Ascending aorta (tissue), 2 donors: Measurements from ENCODE around the gene ATP6AP2. TPM values are rescaled to one million over a fixed set of nuclear protein-coding genes. Genes with fewer than 3 reads are reported as not detected.

ENCODE experiments used
- DNase-seq, 2 donors: peaks; one replicate each; pipeline ENCODE4 v3.0.0-alpha.2; 2019; ENCODE audit warnings: low spot score in 2 of 2
- H3K27ac ChIP-seq, 2 donors: fragments of 200-600 bp; sonication (generic); one replicate each; pipeline ENCODE4 v1.5.1; 2016 to 2017; ENCODE audit warnings: mild to moderate bottlenecking in 1 of 2
- H3K27me3 ChIP-seq: fragments of 200-600 bp; sonication (generic); one replicate; pipeline ENCODE4 v1.5.1; 2017
- H3K36me3 ChIP-seq, 2 donors: fragments of 200-600 bp; sonication (generic); one replicate each; pipeline ENCODE4 v1.5.1; 2016
- H3K4me1 ChIP-seq, 2 donors: fragments of 200-600 bp; sonication (generic); one replicate each; pipeline ENCODE4 v1.5.1; 2016 to 2017; ENCODE audit warnings: mild to moderate bottlenecking in 1 of 2
- H3K4me3 ChIP-seq, 2 donors: fragments of 200-600 bp; sonication (generic); one replicate each; pipeline ENCODE4 v1.5.1; 2016 to 2017; ENCODE audit warnings: mild to moderate bottlenecking in 1 of 2
- H3K9me3 ChIP-seq, 2 donors: fragments of 200-600 bp; sonication (generic); one replicate each; pipeline ENCODE4 v1.5.1; 2016
- intact Hi-C: fragments of 100-400 bp; cut with DNase I; formaldehyde crosslinking; loops from one replicate; pipeline ENCODE4 v1.15.1; 2023
- total RNA-seq: library from RNA; depleted of rRNA; stranded (reverse); fragments of >200 nt; gene quantifications from one replicate; pipeline ENCODE4 v1.1.0, GENCODE V29; 2016
- TF ChIP-seq, protein P1 (sequence below), 3 experiments: fragments of 200-600 bp in 2 of 3; fragments of 450-650 bp in 1 of 3; sonication (generic) in 2 of 3; IDR thresholded peaks; one replicate each; pipeline ENCODE4 v1.5.1; 2016 to 2019; ENCODE audit warnings: antibody characterized with exemption in 3 of 3, mild to moderate bottlenecking in 1 of 3, moderate library complexity in 1 of 3

ATP6AP2 gene
- total RNA-seq, 1 donor from 2014 or later = 61.9 TPM

- no peaks in the 10 kb centered on the region for H3K4me1 ChIP-seq
- TF ChIP-seq, protein P1, sequence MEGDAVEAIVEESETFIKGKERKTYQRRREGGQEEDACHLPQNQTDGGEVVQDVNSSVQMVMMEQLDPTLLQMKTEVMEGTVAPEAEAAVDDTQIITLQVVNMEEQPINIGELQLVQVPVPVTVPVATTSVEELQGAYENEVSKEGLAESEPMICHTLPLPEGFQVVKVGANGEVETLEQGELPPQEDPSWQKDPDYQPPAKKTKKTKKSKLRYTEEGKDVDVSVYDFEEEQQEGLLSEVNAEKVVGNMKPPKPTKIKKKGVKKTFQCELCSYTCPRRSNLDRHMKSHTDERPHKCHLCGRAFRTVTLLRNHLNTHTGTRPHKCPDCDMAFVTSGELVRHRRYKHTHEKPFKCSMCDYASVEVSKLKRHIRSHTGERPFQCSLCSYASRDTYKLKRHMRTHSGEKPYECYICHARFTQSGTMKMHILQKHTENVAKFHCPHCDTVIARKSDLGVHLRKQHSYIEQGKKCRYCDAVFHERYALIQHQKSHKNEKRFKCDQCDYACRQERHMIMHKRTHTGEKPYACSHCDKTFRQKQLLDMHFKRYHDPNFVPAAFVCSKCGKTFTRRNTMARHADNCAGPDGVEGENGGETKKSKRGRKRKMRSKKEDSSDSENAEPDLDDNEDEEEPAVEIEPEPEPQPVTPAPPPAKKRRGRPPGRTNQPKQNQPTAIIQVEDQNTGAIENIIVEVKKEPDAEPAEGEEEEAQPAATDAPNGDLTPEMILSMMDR (IDR thresholded peaks at IDR 0.05) = no peak
Observed at GRCh38 chrX:40623139-40623536, 42.4 kb downstream of the ATP6AP2 start, which contains the start of gene MPC1L. Gene MPC1L, plus strand, starts transcription at chrX:40623428. Its CDS starts 138 bp downstream, at chrX:40623566.

GRCh38 chrX:40623665-40624064 is 42.9 kb downstream of the ATP6AP2 start:
- no peak for DNase-seq
- Histone ChIP-seq H3K27me3 (no peaks in the 10 kb centered on the region), H3K4me1 (no peaks in the 10 kb centered on the region), H3K4me3 (no peak overlapping the region), H3K9me3 (no peaks in the 10 kb centered on the region), H3K27ac (no peak overlapping the region), H3K36me3 (peaks cover 4 to 15% of the 10 kb centered on the region in 2 donors)
- TF ChIP-seq, protein P1 (IDR thresholded peaks at IDR 0.05) = no peak
- intact Hi-C loops = no loop called here

More at GRCh38 chrX:40623139-40623536, 42.4 kb downstream of the ATP6AP2 start, which contains the start of gene MPC1L:
- H3K4me3 ChIP-seq = no peak within 1 kb of the TSS
- H3K36me3 ChIP-seq = peaks cover 0 to 9% of the 10 kb centered on the region in 2 donors
- no peaks in the 10 kb centered on the region for H3K9me3 ChIP-seq
- DNase-seq = no peak
- H3K27me3 ChIP-seq = no peaks in the 10 kb centered on the region
- H3K27ac ChIP-seq = no peak within 1 kb of the TSS
- intact Hi-C loops = no loop called here

DNA sequence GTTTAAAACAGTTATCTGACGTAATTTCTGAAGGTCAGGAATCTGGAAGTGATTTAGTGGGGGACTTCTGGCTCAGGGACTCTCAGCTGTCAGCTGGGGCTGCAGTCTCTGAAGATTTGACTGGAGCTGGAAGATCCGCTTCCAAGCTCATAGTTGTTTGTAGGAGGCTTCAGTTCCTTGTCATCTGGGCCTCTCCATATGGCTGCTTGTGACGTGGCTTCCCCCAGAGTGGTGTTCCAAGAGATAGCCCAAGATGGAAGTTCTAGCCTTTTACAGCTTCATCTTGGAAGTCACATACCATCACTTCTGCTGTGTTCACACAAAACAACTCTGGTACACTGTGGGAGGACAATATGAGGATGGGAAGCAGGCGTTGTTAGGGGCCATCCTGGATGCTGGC is 44.5 kb downstream of the ATP6AP2 start:
- intact Hi-C loops = no loop called here
- Histone ChIP-seq H3K4me3 (no peak overlapping the region), H3K36me3 (peaks cover 14 to 30% of the 10 kb centered on the region in 2 donors), H3K27ac (no peak overlapping the region), H3K9me3 (no peaks in the 10 kb centered on the region), H3K4me1 (no peaks in the 10 kb centered on the region), H3K27me3 (no peaks in the 10 kb centered on the region)
- TF ChIP-seq, protein P1 (IDR thresholded peaks at IDR 0.05) = no peak
- no peak for DNase-seq

- DNase-seq = no peak
- Histone ChIP-seq H3K4me3 (no peak overlapping the region), H3K27me3 (no peaks in the 10 kb centered on the region), H3K27ac (no peak overlapping the region), H3K9me3 (no peaks in the 10 kb centered on the region), H3K36me3 (peaks cover 26 to 52% of the 10 kb centered on the region in 2 donors), H3K4me1 (no peaks in the 10 kb centered on the region)
- TF ChIP-seq, protein P1 (IDR thresholded peaks at IDR 0.05) = no peak
- intact Hi-C loops = no loop called here
Observed at GRCh38 chrX:40628506-40628905, 47.7 kb downstream of the ATP6AP2 start.

DNA sequence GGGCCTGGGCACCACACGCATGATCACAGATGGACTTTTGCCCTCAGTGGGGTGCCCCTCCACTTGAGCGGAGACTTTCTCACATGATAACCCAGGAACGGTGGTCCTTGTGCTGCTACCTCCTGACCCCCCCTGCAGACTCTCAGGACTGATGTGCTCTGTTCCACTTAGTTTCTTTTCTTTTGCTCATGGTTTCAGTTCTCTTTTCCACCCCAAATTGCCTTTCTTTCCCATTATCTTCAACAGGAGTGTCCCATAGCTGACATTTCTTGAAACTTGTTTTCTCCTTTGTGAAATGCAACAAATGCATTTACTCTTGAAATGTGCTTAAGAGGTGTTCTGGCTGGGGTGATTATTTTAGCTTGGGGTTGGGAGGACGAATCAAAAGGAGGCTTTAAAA is 51.4 kb downstream of the ATP6AP2 start:
- Histone ChIP-seq H3K27ac (no peak overlapping the region), H3K4me3 (no peak overlapping the region), H3K36me3 (peaks cover 54 to 73% of the 10 kb centered on the region in 2 donors), H3K27me3 (no peaks in the 10 kb centered on the region), H3K9me3 (no peaks in the 10 kb centered on the region), H3K4me1 (no peaks in the 10 kb centered on the region)
- intact Hi-C loops = no loop called here
- no peak for DNase-seq
- TF ChIP-seq, protein P1 (IDR thresholded peaks at IDR 0.05) = no peak

DNA sequence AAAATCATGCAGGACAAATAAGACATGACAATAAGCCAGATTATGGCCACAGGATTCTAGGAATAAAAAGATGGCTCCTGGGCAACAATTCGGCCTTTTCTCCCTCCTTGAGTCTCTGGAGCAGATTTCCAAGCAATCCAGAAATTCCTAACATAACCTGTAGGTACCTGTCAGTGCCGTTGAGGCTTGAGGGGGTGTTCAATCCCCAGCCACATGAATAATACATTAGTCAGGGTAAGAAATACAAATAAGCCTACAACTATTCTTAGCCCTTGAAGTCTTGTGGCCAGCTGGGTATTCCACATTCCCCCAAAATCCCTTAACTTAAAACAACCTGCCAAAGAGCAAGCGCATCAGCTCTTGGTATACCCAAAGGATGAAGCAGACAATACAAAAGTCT is 56.9 kb downstream of the ATP6AP2 start:
- Histone ChIP-seq H3K9me3 (no peaks in the 10 kb centered on the region), H3K27ac (no peak overlapping the region), H3K27me3 (no peaks in the 10 kb centered on the region), H3K4me1 (no peaks in the 10 kb centered on the region), H3K36me3 (peaks cover 32 to 37% of the 10 kb centered on the region in 2 donors), H3K4me3 (no peak overlapping the region)
- TF ChIP-seq, protein P1 (IDR thresholded peaks at IDR 0.05) = no peak
- intact Hi-C loops = no loop called here
- DNase-seq = no peak
